ENCODE data around the gene JPT1.

Gene JPT1

DNA sequence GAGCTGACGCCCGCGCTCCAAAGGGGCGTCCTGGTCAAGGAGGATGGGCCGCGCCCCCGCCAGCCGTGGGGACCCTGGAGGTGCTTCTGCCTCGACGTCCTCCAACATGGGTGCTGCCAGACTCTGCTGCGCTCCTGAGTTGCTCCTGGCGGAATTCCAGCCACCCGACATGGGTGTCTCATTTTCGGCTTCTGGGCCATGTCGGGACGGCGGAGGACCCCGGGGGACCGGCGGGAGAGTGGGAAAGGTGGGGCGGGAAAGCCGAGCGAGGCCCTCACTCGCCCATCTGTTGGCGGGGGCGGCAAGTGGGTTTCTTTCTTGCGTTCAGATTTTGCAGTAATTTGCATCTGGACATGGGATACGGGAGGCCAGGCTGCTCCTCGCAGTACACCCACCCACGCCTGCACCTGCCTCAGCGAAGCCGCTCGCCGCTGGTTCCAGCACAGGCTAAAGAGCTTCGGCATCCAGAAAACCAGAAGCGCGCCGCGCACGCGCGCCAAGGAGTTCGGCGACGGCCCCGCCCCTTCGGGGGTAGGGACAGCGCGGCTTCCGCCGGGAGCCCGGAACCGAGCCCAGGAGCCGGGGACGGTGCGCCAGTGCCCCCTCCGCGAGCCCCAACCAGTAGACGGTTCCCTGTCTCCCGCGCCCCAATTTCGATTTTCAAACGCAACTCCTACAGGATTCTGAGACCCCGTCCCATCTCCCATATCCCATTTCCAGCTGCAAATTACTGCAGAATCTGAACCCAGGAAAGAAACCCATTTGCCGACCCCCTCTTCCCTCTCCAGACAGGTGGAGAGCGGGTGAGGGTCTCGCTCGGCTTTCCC is 44.7 kb downstream of the JPT1 start, which contains the start of gene ARMC7:
Gene ARMC7 (plus strand): TSS at position 563 of the 827 bp plus-strand sequence. CDS start 320 bp downstream, outside the sequence.
- DNase-seq (ENCODE audit: extremely low read depth, low read depth): no peak
- peak within 1 kb of the TSS; percentile 69 for H3K4me3 ChIP-seq (replicated peaks; ENCODE audit: low read depth, low read length)
- TF ChIP-seq CTCF (IDR thresholded peaks at IDR 0.05; ENCODE audit: low read depth, low read length, missing control alignments): no peak

GRCh38 chr17:75109046-75109406 is 45.3 kb downstream of the JPT1 start:
- H3K4me3 ChIP-seq (replicated peaks; ENCODE audit: low read depth, low read length): peak overlapping the region; percentile 69
- no peak for DNase-seq (ENCODE audit: extremely low read depth, low read depth)
- no peak for TF ChIP-seq CTCF (IDR thresholded peaks at IDR 0.05; ENCODE audit: low read depth, low read length, missing control alignments)

DNA sequence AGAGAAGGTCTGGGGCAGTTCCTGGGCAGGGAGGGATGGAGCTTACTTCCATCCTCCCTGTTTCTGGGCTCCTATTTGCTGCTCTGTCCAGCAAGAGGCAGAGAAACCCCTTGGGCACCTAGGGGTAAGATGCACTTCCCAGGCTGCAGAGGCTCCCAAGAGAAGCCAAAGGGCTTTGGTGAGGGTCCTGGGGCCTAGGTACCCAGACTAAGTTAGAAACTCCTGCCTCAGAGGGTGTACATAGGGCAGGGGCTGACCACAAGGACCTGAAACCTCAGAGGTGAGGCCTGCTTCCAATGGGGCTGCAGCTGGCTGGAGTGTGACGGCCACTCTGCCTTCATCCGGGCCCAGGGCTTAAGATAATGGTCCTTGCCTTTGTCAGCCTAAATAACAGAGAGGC is 46.1 kb downstream of the JPT1 start:
- DNase-seq (ENCODE audit: extremely low read depth, low read depth): no peak
- no peak for TF ChIP-seq CTCF (IDR thresholded peaks at IDR 0.05; ENCODE audit: low read depth, low read length, missing control alignments)
- H3K4me3 ChIP-seq (replicated peaks; ENCODE audit: low read depth, low read length): no peak overlapping the region

GRCh38 chr17:75105126-75106080 is 48.9 kb downstream of the JPT1 start:
- H3K4me3 ChIP-seq (replicated peaks; ENCODE audit: low read depth, low read length): no peak overlapping the region
- DNase-seq (ENCODE audit: extremely low read depth, low read depth): no peak
- peak; percentile 79 for TF ChIP-seq CTCF (IDR thresholded peaks at IDR 0.05; ENCODE audit: low read depth, low read length, missing control alignments)

- no peak for DNase-seq (ENCODE audit: extremely low read depth, low read depth)
- no peak overlapping the region for H3K4me3 ChIP-seq (replicated peaks; ENCODE audit: low read depth, low read length)
- no peak for TF ChIP-seq CTCF (IDR thresholded peaks at IDR 0.05; ENCODE audit: low read depth, low read length, missing control alignments)
These were observed 50.4 kb downstream of the JPT1 start for GRCh38 chr17:75103601-75104554.

DNA sequence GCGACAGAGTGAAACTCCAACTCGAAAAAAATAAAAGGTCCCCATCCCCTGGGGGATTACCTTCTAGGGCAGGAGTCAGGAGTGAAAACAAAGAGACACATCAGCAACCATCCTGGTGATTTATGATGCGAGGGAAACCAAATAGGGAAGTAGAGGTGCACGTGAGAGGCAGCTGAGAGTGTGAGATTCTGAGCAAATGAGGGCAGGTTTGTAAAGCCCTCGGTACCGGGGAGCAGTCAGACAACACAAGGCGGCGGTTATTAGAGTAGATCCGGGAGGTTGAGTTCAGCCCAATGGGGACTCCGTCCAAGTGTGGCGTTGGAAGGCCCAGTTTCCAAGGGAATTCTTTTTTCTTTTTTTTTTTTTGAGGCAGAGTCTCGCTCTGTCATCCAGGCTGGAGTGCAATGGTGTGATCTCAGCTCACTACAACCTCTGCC is 51.9 kb downstream of the JPT1 start:
- DNase-seq (ENCODE audit: extremely low read depth, low read depth): no peak
- TF ChIP-seq CTCF (IDR thresholded peaks at IDR 0.05; ENCODE audit: low read depth, low read length, missing control alignments): no peak
- no peak overlapping the region for H3K4me3 ChIP-seq (replicated peaks; ENCODE audit: low read depth, low read length)

All from HFF-Myc (cell line).